Progenitor cell of endocrine pancreas (in vitro differentiated cells): Measurements from ENCODE around the gene ADGRG6. TPM values are rescaled to one million over a fixed set of nuclear protein-coding genes. Genes with fewer than 3 reads are reported as not detected.
"Not testable (repeated sequence)": the region's sequence is repeated elsewhere in the genome, so short reads cannot be mapped to it uniquely, and the experiment has no call there.

ENCODE experiments used
- DNase-seq: peaks from one replicate; pipeline ENCODE4 v3.0.0; 2021; ENCODE audit warnings: low spot score; ENCODE audit not compliant: unreplicated experiment
- H3K27ac Mint-ChIP-seq: 2 replicates; pipeline ENCODE4 v1.8.0; 2021; ENCODE audit warnings: mild to moderate bottlenecking, moderate library complexity, mixed read lengths
- H3K27me3 Mint-ChIP-seq: 2 replicates; pipeline ENCODE4 v1.8.0; 2021; ENCODE audit warnings: mixed read lengths
- H3K36me3 Mint-ChIP-seq: 2 replicates; pipeline ENCODE4 v1.8.0; 2022; ENCODE audit warnings: mixed read lengths; ENCODE audit not compliant: insufficient read depth
- H3K4me1 Mint-ChIP-seq: 2 replicates; pipeline ENCODE4 v1.8.0; 2021; ENCODE audit warnings: low read depth, mixed read lengths
- H3K4me3 Mint-ChIP-seq: 2 replicates; pipeline ENCODE4 v1.8.0; 2021; ENCODE audit warnings: low read depth, mild to moderate bottlenecking, moderate library complexity, mixed read lengths
- H3K9me3 Mint-ChIP-seq: 2 replicates; pipeline ENCODE4 v1.8.0; 2021; ENCODE audit warnings: low read depth, mixed read lengths
- CTCF ChIP-seq: fragments of 200-600 bp; sonication (generic); IDR thresholded peaks from one replicate; pipeline ENCODE4 v1.5.0; 2021; ENCODE audit warnings: antibody characterized with exemption, mild to moderate bottlenecking; ENCODE audit not compliant: unreplicated experiment
- total RNA-seq: library from RNA; stranded (reverse); gene quantifications from 2 replicates; pipeline ENCODE4 v1.2.1, GENCODE V29; 2021

Gene ADGRG6
- total RNA-seq, 1 donor from 2014 or later = 126 TPM

GRCh38 chr6:142343938-142344337 is 42.1 kb downstream of the ADGRG6 start:
- Mint-ChIP-seq H3K36me3 (peaks cover 11% of the 10 kb centered on the region), H3K27me3 (no peaks in the 10 kb centered on the region), H3K4me3 (no peak overlapping the region), H3K4me1 (peaks cover 2% of the 10 kb centered on the region), H3K9me3 (peaks cover 7% of the 10 kb centered on the region), H3K27ac (no peak overlapping the region)
- no peak for TF ChIP-seq CTCF
- no peak for DNase-seq

GRCh38 chr6:142345261-142345660 is 43.5 kb downstream of the ADGRG6 start:
- Mint-ChIP-seq H3K27me3 (no peaks in the 10 kb centered on the region), H3K4me1 (peaks cover 4% of the 10 kb centered on the region), H3K4me3 (no peak overlapping the region), H3K36me3 (peaks cover 11% of the 10 kb centered on the region), H3K27ac (no peak overlapping the region), H3K9me3 (peaks cover 7% of the 10 kb centered on the region)
- no peak for DNase-seq
- TF ChIP-seq CTCF = no peak

- peaks cover 14% of the 10 kb centered on the region for H3K9me3 Mint-ChIP-seq
- not testable (repeated sequence) for H3K4me1 Mint-ChIP-seq
Observed at GRCh38 chr6:142346166-142346565, 44.4 kb downstream of the ADGRG6 start.

GRCh38 chr6:142349215-142349823 is 47.5 kb downstream of the ADGRG6 start:
- Mint-ChIP-seq H3K27ac (no peak overlapping the region), H3K27me3 (no peaks in the 10 kb centered on the region)

More at GRCh38 chr6:142346166-142346565, 44.4 kb downstream of the ADGRG6 start:
- not testable (repeated sequence) for H3K27me3 Mint-ChIP-seq, H3K27ac Mint-ChIP-seq, H3K4me3 Mint-ChIP-seq, DNase-seq
- H3K36me3 Mint-ChIP-seq = peaks cover 18% of the 10 kb centered on the region

GRCh38 chr6:142350309-142350708 is 48.5 kb downstream of the ADGRG6 start:
- TF ChIP-seq CTCF = no peak
- Mint-ChIP-seq H3K36me3 (peaks cover 25% of the 10 kb centered on the region), H3K9me3 (peaks cover 21% of the 10 kb centered on the region), H3K27ac (no peak overlapping the region), H3K4me3 (no peak overlapping the region), H3K4me1 (peaks cover 6% of the 10 kb centered on the region), H3K27me3 (no peaks in the 10 kb centered on the region)
- DNase-seq = no peak

More at GRCh38 chr6:142349215-142349823, 47.5 kb downstream of the ADGRG6 start:
- peaks cover 6% of the 10 kb centered on the region for H3K4me1 Mint-ChIP-seq
- DNase-seq = no peak
- H3K9me3 Mint-ChIP-seq = peaks cover 21% of the 10 kb centered on the region
- peaks cover 26% of the 10 kb centered on the region for H3K36me3 Mint-ChIP-seq
- H3K4me3 Mint-ChIP-seq = no peak overlapping the region
- no peak for TF ChIP-seq CTCF

GRCh38 chr6:142353690-142354089 is 51.9 kb downstream of the ADGRG6 start:
- Mint-ChIP-seq H3K9me3 (peaks cover 13% of the 10 kb centered on the region), H3K4me3 (no peak overlapping the region), H3K27ac (no peak overlapping the region), H3K36me3 (peaks cover 17% of the 10 kb centered on the region), H3K27me3 (no peaks in the 10 kb centered on the region), H3K4me1 (peaks cover 10% of the 10 kb centered on the region)
- no peak for TF ChIP-seq CTCF
- no peak for DNase-seq
